GM12878 (cell line): ENCODE measurements around the gene NLGN1. TPM values are rescaled to one million over a fixed set of nuclear protein-coding genes. Genes with fewer than 3 reads are reported as not detected.

ENCODE experiments used
- ATAC-seq: fragments of 200-7000 bp; cut with Tn5 transposase; 3 replicates; pipeline ENCODE4 v1.9.1; 2020; ENCODE audit warnings: mild to moderate bottlenecking, moderate library complexity
- BruUV-seq: library from RNA; stranded (reverse); fragments of 400-500 nt; replicated peaks from 2 replicates; lab custom pipeline; 2021; lab: Mats Ljungman, UMichigan
- CTCF ChIA-PET: fragments of 300-600 bp; sonication (Branson Sonifier 250); formaldehyde crosslinking; extraction: SDS; loops from one replicate; lab custom pipeline; 2021; ENCODE audit warnings: inconsistent platforms; lab: Yijun Ruan, JAX
- POLR2A ChIA-PET: fragments of 350-600 bp; formaldehyde crosslinking; extraction: SDS; loops from one replicate; lab custom pipeline; 2021; ENCODE audit warnings: inconsistent platforms; lab: Charles Lee
- RAD21 ChIA-PET: fragments of 300-600 bp; sonication (Branson Sonifier 250); formaldehyde crosslinking; loops from one replicate; lab custom pipeline; 2023; ENCODE audit warnings: antibody characterized with exemption; ENCODE audit not compliant: unreplicated experiment; lab: Charles Lee
- SMC1A ChIA-PET: fragments of 300-600 bp; sonication (Branson Sonifier 250); formaldehyde crosslinking; loops from one replicate; lab custom pipeline; 2023; ENCODE audit not compliant: unreplicated experiment, uncharacterized antibody; lab: Charles Lee
- DNase-seq: peaks from one replicate; pipeline ENCODE4 v3.0.0-alpha.2; 2011; ENCODE audit warnings: low read depth, low spot score
- FAIRE-seq: peaks from 3 replicates; lab custom pipeline; 2011; peaks lifted over from hg19 to GRCh38; lab: Jason Lieb, UNC
- H2AFZ ChIP-seq: 2 replicates; pipeline ENCODE4 v1.6.0; 2011; ENCODE audit warnings: low read depth, low read length, control low read depth; ENCODE audit not compliant: control insufficient read depth
- H3K27ac ChIP-seq: 2 replicates; pipeline ENCODE4 v1.5.1; 2011; ENCODE audit warnings: control low read depth; ENCODE audit not compliant: control insufficient read depth, insufficient read depth
- H3K27me3 ChIP-seq, 2 experiments: replicated peaks in 1 of 2; 2 replicates each; pipeline versions ENCODE4 v1.6.0 to v1.6.1; 2011; ENCODE audit warnings: low read length in 1 of 2; ENCODE audit not compliant: control insufficient read depth in 2 of 2, insufficient read depth in 2 of 2
- H3K36me3 ChIP-seq, 2 experiments: 2 replicates each; pipeline ENCODE4 v1.5.1; 2011; ENCODE audit warnings: low read length in 1 of 2; ENCODE audit not compliant: control insufficient read depth in 2 of 2, insufficient read depth in 2 of 2
- H3K4me1 ChIP-seq: 2 replicates; pipeline ENCODE4 v1.6.1; 2011; ENCODE audit warnings: mild to moderate bottlenecking, low read length, moderate library complexity, mixed read lengths; ENCODE audit not compliant: control insufficient read depth, insufficient read depth
- H3K4me2 ChIP-seq: 2 replicates; pipeline ENCODE4 v1.6.0; 2011; ENCODE audit warnings: control low read depth; ENCODE audit not compliant: control insufficient read depth, insufficient read depth
- H3K4me3 ChIP-seq: fragments of 200-600 bp; sonication (generic); 2 replicates; pipeline ENCODE4 v1.5.1; 2016
- H3K79me2 ChIP-seq: 2 replicates; pipeline ENCODE4 v1.6.0; 2011; ENCODE audit warnings: low read length; ENCODE audit not compliant: control insufficient read depth, insufficient read depth
- H3K9ac ChIP-seq: 2 replicates; pipeline ENCODE4 v1.8.0; 2011; ENCODE audit warnings: low read length, control low read depth, mixed read lengths; ENCODE audit not compliant: control insufficient read depth, insufficient read depth
- H3K9me3 ChIP-seq: replicated peaks from 3 replicates; pipeline ENCODE4 v1.5.1; 2011; ENCODE audit warnings: mild to moderate bottlenecking, low read length; ENCODE audit not compliant: control insufficient read depth, insufficient read depth
- H4K20me1 ChIP-seq: 2 replicates; pipeline ENCODE4 v1.6.0; 2011; ENCODE audit not compliant: control insufficient read depth, insufficient read depth
- CREM ChIP-seq: IDR thresholded peaks from 2 replicates; pipeline ENCODE4 v1.6.1; 2014; ENCODE audit warnings: antibody characterized with exemption, low read depth
- EGR1 ChIP-seq, 2 experiments: IDR thresholded peaks; 1 replicate in 1 of 2; 2 replicates in 1 of 2; pipeline ENCODE4 v1.6.1; 2011 to 2012; ENCODE audit warnings: low read depth in 2 of 2, low read length in 2 of 2, borderline replicate concordance in 1 of 2, mild to moderate bottlenecking in 1 of 2, moderate library complexity in 1 of 2
- HCFC1 ChIP-seq: fragments of 150-350 bp; IDR thresholded peaks from 2 replicates; pipeline ENCODE4 v1.6.1; 2014; ENCODE audit warnings: low read length
- HDGF ChIP-seq: fragments of 450-650 bp; IDR thresholded peaks from 2 replicates; pipeline ENCODE4 v1.6.1; 2016; ENCODE audit warnings: antibody characterized with exemption
- KAT2A ChIP-seq: conservative IDR thresholded peaks from 2 replicates; pipeline ENCODE4 v1.6.1; 2011; ENCODE audit warnings: low read depth, low read length; ENCODE audit not compliant: control insufficient read depth
- KDM1A ChIP-seq: fragments of 200-600 bp; sonication (generic); IDR thresholded peaks from 2 replicates; pipeline ENCODE4 v1.6.1; 2016; ENCODE audit warnings: borderline replicate concordance
- MLLT1 ChIP-seq: fragments of 450-650 bp; IDR thresholded peaks from 2 replicates; pipeline ENCODE4 v1.6.1; 2016; ENCODE audit warnings: mild to moderate bottlenecking
- MTA3 ChIP-seq: IDR thresholded peaks from 2 replicates; pipeline ENCODE4 v1.6.1; 2012; ENCODE audit warnings: low read length, inconsistent platforms, borderline replicate concordance
- MXI1 ChIP-seq: fragments of 150-350 bp; IDR thresholded peaks from 2 replicates; pipeline ENCODE4 v1.6.1; 2011; ENCODE audit warnings: low read depth, mild to moderate bottlenecking, inconsistent platforms, low read length, improper control_type of control experiment
- NR2C2 ChIP-seq: IDR thresholded peaks from 2 replicates; pipeline ENCODE4 v1.6.1; 2011; ENCODE audit warnings: borderline replicate concordance, low read depth; ENCODE audit not compliant: control insufficient read depth, insufficient read length
- STAT3 ChIP-seq: IDR thresholded peaks from 2 replicates; pipeline ENCODE4 v1.6.1; 2011; ENCODE audit warnings: low read depth, low read length, improper control_type of control experiment
- TAF1 ChIP-seq: IDR thresholded peaks from 2 replicates; pipeline ENCODE4 v1.6.1; 2011; ENCODE audit warnings: mild to moderate bottlenecking, low read depth, low read length, borderline replicate concordance
- WGBS: methylation state at CpG from one replicate; pipeline ENCODE4 v1.1.6; 2016; ENCODE audit warnings: low lambda C conversion rate; ENCODE audit not compliant: insufficient replicate concordance, insufficient coverage; ENCODE audit errors: missing lambda C conversion rate; 5-methylcytosine and 5-hydroxymethylcytosine counted together
- in situ Hi-C: fragments of 300-500 bp; cut with MboI; formaldehyde crosslinking; loops from 9 replicates; pipeline ENCODE4 v1.14.3; 2018; ENCODE audit warnings: mixed read lengths
- intact Hi-C: fragments of 100-400 bp; cut with micrococcal nuclease; formaldehyde crosslinking; loops from one replicate; pipeline ENCODE4 v1.14.2; 2022; ENCODE audit not compliant: unreplicated experiment
- polyA plus RNA-seq, 11 experiments: library from polyadenylated mRNA; depleted of rRNA in 4 of 11; unstranded in 6 of 11; stranded (reverse) in 5 of 11; fragments of >200 nt; fragmentation: Nextera tagmentation in 4 of 11; fragmentation: Illumina TruSeq in 1 of 11; extraction: Ambion mirVana in 4 of 11; extraction: Trizol in 1 of 11; gene quantifications; 1 replicate in 1 of 11; 2 replicates in 10 of 11; pipeline versions ENCODE4 v1.2.1 to v1.2.3, GENCODE V29; 2011 to 2016; ENCODE audit warnings: inconsistent platforms in 2 of 11, missing spikeins in 2 of 11, low read depth in 1 of 11
- total RNA-seq, 4 experiments: library from RNA; depleted of rRNA in 3 of 4; stranded (reverse); fragments of >200 nt in 3 of 4; fragmentation: Illumina TruSeq in 1 of 4; extraction: Trizol in 1 of 4; gene quantifications; 2 replicates each; pipeline versions ENCODE4 v1.2.1 to v1.2.3, GENCODE V29; 2013 to 2021
- TF ChIP-seq, protein P1 (sequence below): fragments of 450-650 bp; IDR thresholded peaks from 2 replicates; pipeline ENCODE4 v1.6.1; 2017; ENCODE audit warnings: mild to moderate bottlenecking, low read depth, inconsistent platforms; ENCODE audit not compliant: poor library complexity, severe bottlenecking

Gene NLGN1
- total and polyA plus RNA-seq, 10 of the 15 experiments (the other 5 are each of a cell fraction or from before 2014, with no cell fraction given): not detected

- H4K20me1 ChIP-seq: no peaks in the 10 kb centered on the region
- H3K9ac ChIP-seq: no peak overlapping the region
- no peaks in the 10 kb centered on the region for H3K79me2 ChIP-seq
- H2AFZ ChIP-seq: no peak overlapping the region
- no peaks in the 10 kb centered on the region for H3K4me1 ChIP-seq
- CTCF ChIA-PET: no interaction called here
- FAIRE-seq (no peak), DNase-seq (no peak), ATAC-seq (no peak)
- no peaks in the 10 kb centered on the region; a peak in 1 of 4 replicates for H3K27me3 ChIP-seq
- in situ Hi-C loops (no loop called here), intact Hi-C loops (no loop called here)
- POLR2A ChIA-PET: no interaction called here
- WGBS: 40% methylated on average over 2 of the region's 2 CpGs
- SMC1A ChIA-PET: no interaction called here
- H3K27ac ChIP-seq: no peak overlapping the region
- H3K4me2 ChIP-seq: no peak overlapping the region
- H3K9me3 ChIP-seq: no peaks in the 10 kb centered on the region
- BruUV-seq: no TSS peak
- no peaks in the 10 kb centered on the region for H3K36me3 ChIP-seq
- H3K4me3 ChIP-seq: no peak overlapping the region
- RAD21 ChIA-PET: no interaction called here
- no peak for TF ChIP-seq CREM
- TF ChIP-seq, protein P1, sequence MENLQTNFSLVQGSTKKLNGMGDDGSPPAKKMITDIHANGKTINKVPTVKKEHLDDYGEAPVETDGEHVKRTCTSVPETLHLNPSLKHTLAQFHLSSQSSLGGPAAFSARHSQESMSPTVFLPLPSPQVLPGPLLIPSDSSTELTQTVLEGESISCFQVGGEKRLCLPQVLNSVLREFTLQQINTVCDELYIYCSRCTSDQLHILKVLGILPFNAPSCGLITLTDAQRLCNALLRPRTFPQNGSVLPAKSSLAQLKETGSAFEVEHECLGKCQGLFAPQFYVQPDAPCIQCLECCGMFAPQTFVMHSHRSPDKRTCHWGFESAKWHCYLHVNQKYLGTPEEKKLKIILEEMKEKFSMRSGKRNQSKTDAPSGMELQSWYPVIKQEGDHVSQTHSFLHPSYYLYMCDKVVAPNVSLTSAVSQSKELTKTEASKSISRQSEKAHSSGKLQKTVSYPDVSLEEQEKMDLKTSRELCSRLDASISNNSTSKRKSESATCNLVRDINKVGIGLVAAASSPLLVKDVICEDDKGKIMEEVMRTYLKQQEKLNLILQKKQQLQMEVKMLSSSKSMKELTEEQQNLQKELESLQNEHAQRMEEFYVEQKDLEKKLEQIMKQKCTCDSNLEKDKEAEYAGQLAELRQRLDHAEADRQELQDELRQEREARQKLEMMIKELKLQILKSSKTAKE: no peak
- TF ChIP-seq KAT2A: no peak
- no peak for TF ChIP-seq MLLT1
- no peak for TF ChIP-seq MXI1
- TF ChIP-seq KDM1A: no peak
- no peak for TF ChIP-seq STAT3
- no peak for TF ChIP-seq TAF1
- no peak for TF ChIP-seq NR2C2
- no peak for TF ChIP-seq HCFC1
- no peak for TF ChIP-seq HDGF
- TF ChIP-seq EGR1 (IDR thresholded peaks at IDR 0.05; ENCODE audit: borderline replicate concordance in 1 of 2, low read depth in 2 of 2, low read length in 2 of 2): no peak
- TF ChIP-seq MTA3: no peak
These were observed 505.3 kb downstream of the NLGN1 start for GRCh38 chr3:173902871-173903270.
